ENCODE results near the gene KIF3C.

GRCh38 chr2:25983735-25984134, 1.4 kb upstream of the KIF3C start:
- TF ChIP-seq SP1 (IDR thresholded peaks at IDR 0.05) (no peak), SUZ12 (IDR thresholded peaks at IDR 0.05) (no peak), FOXK2 (IDR thresholded peaks at IDR 0.05) (no peak), ARNT (IDR thresholded peaks at IDR 0.05) (no peak), BHLHE40 (IDR thresholded peaks at IDR 0.05; ENCODE audit: borderline replicate concordance) (no peak), ELF4 (IDR thresholded peaks at IDR 0.05) (no peak), HDGF (IDR thresholded peaks at IDR 0.05; ENCODE audit: borderline replicate concordance) (no peak), FOXM1 (IDR thresholded peaks at IDR 0.05; ENCODE audit: borderline replicate concordance) (no peak), L3MBTL2 (conservative IDR thresholded peaks at IDR 0.05) (no peak), TARDBP (IDR thresholded peaks at IDR 0.05) (no peak), NFRKB (IDR thresholded peaks at IDR 0.05) (no peak), CTBP1 (IDR thresholded peaks at IDR 0.05; ENCODE audit: borderline replicate concordance) (no peak)

Measured in HEK293T (cell line).